GM20000 (cell line): ENCODE measurements around the gene PHETA1.

Source experiments
- DNase-seq: peaks from one replicate; pipeline ENCODE4 v3.0.0; 2012; ENCODE audit warnings: low spot score
- TF ChIP-seq, protein P1 (sequence below): IDR thresholded peaks from 2 replicates; pipeline ENCODE4 v1.5.1; 2012; ENCODE audit warnings: mild to moderate bottlenecking, control low read depth; ENCODE audit errors: extremely low read depth, missing control alignments

Gene PHETA1

DNA sequence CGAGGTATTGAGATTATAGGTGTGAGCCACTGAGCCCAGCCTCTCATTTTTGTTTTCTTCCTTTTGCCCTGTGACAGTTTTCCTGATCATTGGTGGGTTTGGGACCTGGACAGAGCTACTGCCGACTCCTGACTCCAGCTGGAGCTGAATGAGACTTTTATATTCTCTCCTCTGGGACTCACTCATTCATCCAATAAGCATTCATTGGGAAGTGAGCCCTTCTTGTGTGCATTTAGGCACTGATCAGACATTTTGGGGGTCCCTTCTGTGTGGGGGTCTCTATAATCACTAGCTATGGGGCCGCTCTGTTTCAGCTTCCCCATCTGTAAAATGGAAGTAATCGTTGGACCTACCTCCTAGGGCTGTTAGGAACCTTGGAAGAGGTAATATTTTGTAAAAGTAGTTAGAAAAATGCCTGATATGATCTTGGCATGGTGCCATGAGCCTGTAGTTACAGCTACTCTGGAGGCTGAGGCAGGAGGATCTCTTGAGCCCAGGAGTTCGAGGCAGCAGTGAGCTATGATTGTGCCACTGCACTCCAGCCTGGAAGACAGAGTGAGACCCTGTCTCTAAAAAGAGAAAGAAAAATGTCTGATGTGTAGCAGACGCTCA lies 44.0 kb upstream of the PHETA1 start:
- TF ChIP-seq, protein P1, sequence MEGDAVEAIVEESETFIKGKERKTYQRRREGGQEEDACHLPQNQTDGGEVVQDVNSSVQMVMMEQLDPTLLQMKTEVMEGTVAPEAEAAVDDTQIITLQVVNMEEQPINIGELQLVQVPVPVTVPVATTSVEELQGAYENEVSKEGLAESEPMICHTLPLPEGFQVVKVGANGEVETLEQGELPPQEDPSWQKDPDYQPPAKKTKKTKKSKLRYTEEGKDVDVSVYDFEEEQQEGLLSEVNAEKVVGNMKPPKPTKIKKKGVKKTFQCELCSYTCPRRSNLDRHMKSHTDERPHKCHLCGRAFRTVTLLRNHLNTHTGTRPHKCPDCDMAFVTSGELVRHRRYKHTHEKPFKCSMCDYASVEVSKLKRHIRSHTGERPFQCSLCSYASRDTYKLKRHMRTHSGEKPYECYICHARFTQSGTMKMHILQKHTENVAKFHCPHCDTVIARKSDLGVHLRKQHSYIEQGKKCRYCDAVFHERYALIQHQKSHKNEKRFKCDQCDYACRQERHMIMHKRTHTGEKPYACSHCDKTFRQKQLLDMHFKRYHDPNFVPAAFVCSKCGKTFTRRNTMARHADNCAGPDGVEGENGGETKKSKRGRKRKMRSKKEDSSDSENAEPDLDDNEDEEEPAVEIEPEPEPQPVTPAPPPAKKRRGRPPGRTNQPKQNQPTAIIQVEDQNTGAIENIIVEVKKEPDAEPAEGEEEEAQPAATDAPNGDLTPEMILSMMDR, result no peak
- no peak for DNase-seq

GRCh38 chr12:111412007-111412829 lies 43.3 kb upstream of the PHETA1 start:
- no peak for DNase-seq
- TF ChIP-seq, protein P1, result no peak

GRCh38 chr12:111411185-111411764 lies 42.4 kb upstream of the PHETA1 start:
- TF ChIP-seq, protein P1, result no peak
- DNase-seq, result no peak

DNA sequence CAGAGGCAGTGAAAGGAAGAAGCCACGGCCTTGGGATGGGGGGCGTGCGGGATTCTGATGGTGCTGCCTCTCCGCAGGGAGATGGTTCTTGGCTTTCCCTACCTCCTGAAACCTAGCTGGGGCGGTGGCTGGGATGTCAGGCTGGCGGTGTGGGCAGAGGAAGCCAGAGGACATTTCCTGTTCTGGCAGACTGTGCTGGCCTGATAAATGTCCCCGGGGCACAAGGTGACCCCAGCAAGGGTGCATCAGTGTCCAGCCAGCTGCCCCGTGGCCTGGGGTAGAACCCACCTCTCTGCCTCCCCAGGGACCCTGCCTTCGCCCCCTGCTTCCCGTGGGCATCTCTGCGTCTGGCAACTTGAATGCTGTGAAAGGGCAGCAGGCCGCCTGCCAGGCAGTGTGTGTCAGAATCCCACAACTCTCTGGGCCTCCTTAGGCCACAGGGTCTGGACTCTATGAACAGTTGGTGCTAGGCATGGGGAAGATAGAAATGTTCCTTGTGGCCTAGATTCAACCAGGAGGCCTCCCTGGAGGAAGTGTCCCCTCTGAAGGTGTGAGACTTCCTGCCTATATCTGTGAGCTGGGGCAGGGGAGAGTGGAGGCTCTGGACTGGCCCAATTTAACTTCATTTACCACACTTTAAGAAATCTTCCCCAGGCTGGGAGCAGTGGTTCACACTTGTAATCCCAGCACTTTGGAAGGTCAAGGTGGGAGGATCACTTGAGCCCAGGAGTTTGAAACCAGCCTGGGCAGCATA lies 41.7 kb upstream of the PHETA1 start:
- TF ChIP-seq, protein P1, result no peak
- DNase-seq, result no peak

GRCh38 chr12:111409780-111410430 lies 41.0 kb upstream of the PHETA1 start:
- DNase-seq, result no peak

DNA sequence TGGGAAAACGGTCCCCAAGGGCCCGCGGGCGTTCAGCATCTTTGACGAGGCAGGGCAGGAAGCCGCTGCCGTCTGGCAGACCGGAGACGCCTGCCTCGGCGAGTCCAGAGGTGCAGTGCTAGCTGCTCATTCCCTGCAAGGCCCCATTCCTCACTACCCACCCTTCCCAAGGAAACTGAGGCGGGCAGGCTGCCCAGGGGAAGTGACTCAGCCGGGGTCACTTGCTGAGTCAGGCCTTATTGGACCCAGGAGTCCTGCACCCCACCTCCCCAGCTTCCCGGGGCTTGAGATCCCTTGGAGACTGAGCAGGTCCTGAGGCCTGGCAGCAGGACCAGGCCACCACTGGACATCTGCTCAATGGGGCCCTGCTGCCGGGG lies 40.5 kb upstream of the PHETA1 start:
- TF ChIP-seq, protein P1, result no peak
- no peak for DNase-seq

More at GRCh38 chr12:111409780-111410430, 41.0 kb upstream of the PHETA1 start:
- TF ChIP-seq, protein P1, result no peak
